Endothelial cell of umbilical vein (primary cell): ENCODE results near the gene TLE4. TPM values are rescaled to one million over a fixed set of nuclear protein-coding genes. Genes with fewer than 3 reads are reported as not detected.

Experiments
- BruUV-seq: library from RNA; stranded (reverse); fragments of 400-500 nt; replicated peaks from 2 replicates; lab custom pipeline; 2021; lab: Mats Ljungman, UMichigan
- CTCF ChIA-PET: fragments of 300-600, 350-600 bp; sonication (Branson Sonifier 250); formaldehyde crosslinking; loops from one replicate; lab custom pipeline; 2021; ENCODE audit warnings: antibody characterized with exemption, inconsistent platforms; lab: Charles Lee
- POLR2A ChIA-PET: fragments of 300-600, 350-600 bp; sonication (Branson Sonifier 250); formaldehyde crosslinking; loops from one replicate; lab custom pipeline; 2021; ENCODE audit warnings: antibody characterized with exemption, inconsistent platforms; lab: Charles Lee
- DNase-seq: peaks from one replicate; pipeline ENCODE4 v3.0.0-alpha.2; 2011; ENCODE audit warnings: low read depth, low spot score
- FAIRE-seq: peaks from 2 replicates; lab custom pipeline; 2011; peaks lifted over from hg19 to GRCh38; lab: Jason Lieb, UNC
- H2AFZ ChIP-seq: 2 replicates; pipeline ENCODE4 v1.6.0; 2012; ENCODE audit warnings: low read depth, low read length, control low read depth, inconsistent platforms
- H3K27ac ChIP-seq: 2 replicates; pipeline ENCODE4 v1.5.1; 2011; ENCODE audit warnings: low read depth, mild to moderate bottlenecking, control low read depth, low read length, moderate library complexity; ENCODE audit not compliant: insufficient read depth
- H3K27me3 ChIP-seq, 2 experiments: 2 replicates each; pipeline versions ENCODE4 v1.6.0 to v1.6.1; 2011; ENCODE audit warnings: low read length in 2 of 2, mixed read lengths in 1 of 2; ENCODE audit not compliant: control insufficient read depth in 2 of 2, insufficient read depth in 2 of 2
- H3K36me3 ChIP-seq, 2 experiments: 2 replicates in 1 of 2; 3 replicates in 1 of 2; pipeline ENCODE4 v1.5.1; 2011; ENCODE audit warnings: low read length in 2 of 2, mild to moderate bottlenecking in 1 of 2, moderate library complexity in 1 of 2; ENCODE audit not compliant: control insufficient read depth in 2 of 2, insufficient read depth in 2 of 2; ENCODE audit errors: extremely low read depth in 1 of 2
- H3K4me1 ChIP-seq: 3 replicates; pipeline ENCODE4 v1.5.1; 2011; ENCODE audit warnings: mild to moderate bottlenecking, low read length; ENCODE audit not compliant: control insufficient read depth, insufficient read depth; ENCODE audit errors: extremely low read depth
- H3K4me2 ChIP-seq: 2 replicates; pipeline ENCODE4 v1.6.1; 2011; ENCODE audit warnings: low read length, control low read depth, mixed read lengths; ENCODE audit not compliant: insufficient read depth
- H3K4me3 ChIP-seq, 3 experiments: fragments of 200-600 bp in 1 of 3; sonication (generic), shearing (Covaris generic) in 1 of 3; replicated peaks in 1 of 3; 2 replicates each; pipeline ENCODE4 v1.5.1; 2011 to 2016; ENCODE audit warnings: control low read depth in 3 of 3, low read length in 3 of 3, mild to moderate bottlenecking in 2 of 3, inconsistent platforms in 1 of 3, low read depth in 1 of 3, moderate library complexity in 1 of 3; ENCODE audit not compliant: insufficient read depth in 1 of 3
- H3K79me2 ChIP-seq: 2 replicates; pipeline ENCODE4 v1.6.0; 2012; ENCODE audit warnings: low read length, inconsistent platforms; ENCODE audit not compliant: control insufficient read depth, insufficient read depth
- H3K9ac ChIP-seq: replicated peaks from 2 replicates; pipeline ENCODE3; 2011; ENCODE audit warnings: low read length, control low read depth; ENCODE audit not compliant: insufficient read depth; ENCODE audit errors: extremely low read depth
- H3K9me1 ChIP-seq: replicated peaks from 3 replicates; pipeline ENCODE4 v1.6.0; 2011; ENCODE audit warnings: mild to moderate bottlenecking, low read length; ENCODE audit not compliant: control insufficient read depth, insufficient read depth; ENCODE audit errors: extremely low read depth
- H3K9me3 ChIP-seq: replicated peaks from 2 replicates; pipeline ENCODE4 v1.5.1; 2012; ENCODE audit warnings: low read length, inconsistent platforms; ENCODE audit not compliant: control insufficient read depth, insufficient read depth
- H4K20me1 ChIP-seq: replicated peaks from 2 replicates; pipeline ENCODE3; 2011; ENCODE audit warnings: mild to moderate bottlenecking, low read length; ENCODE audit not compliant: control insufficient read depth, insufficient read depth; ENCODE audit errors: extremely low read depth
- CTCF ChIP-seq, 2 donors: IDR thresholded peaks; 1 replicate in 1 of 2; 2 replicates in 1 of 2; pipeline ENCODE4 v1.5.1; 2011; ENCODE audit warnings: low read length in 2 of 2, mild to moderate bottlenecking in 2 of 2, moderate library complexity in 2 of 2, control low read depth in 1 of 2, inconsistent platforms in 1 of 2, low read depth in 1 of 2; ENCODE audit not compliant: insufficient read depth in 1 of 2; ENCODE audit errors: extremely low read depth in 1 of 2
- EZH2 ChIP-seq: IDR thresholded peaks from 2 replicates; pipeline ENCODE4 v1.6.1; 2012; ENCODE audit warnings: borderline replicate concordance, low read depth, mild to moderate bottlenecking, moderate library complexity, low read length, inconsistent platforms; ENCODE audit not compliant: severe bottlenecking
- FOS ChIP-seq: IDR thresholded peaks from 2 replicates; pipeline ENCODE4 v1.6.1; 2011; ENCODE audit warnings: mild to moderate bottlenecking, low read length, moderate library complexity, borderline replicate concordance; ENCODE audit not compliant: insufficient read depth
- GATA2 ChIP-seq: IDR thresholded peaks from 2 replicates; pipeline ENCODE4 v1.7.0; 2011; ENCODE audit warnings: low read depth, mild to moderate bottlenecking, moderate library complexity, mixed read lengths, low read length; ENCODE audit not compliant: insufficient read length, insufficient read depth
- JUN ChIP-seq: IDR thresholded peaks from 2 replicates; pipeline ENCODE4 v1.6.1; 2011; ENCODE audit warnings: borderline replicate concordance, low read depth; ENCODE audit not compliant: insufficient read length, insufficient read depth
- MAX ChIP-seq: IDR thresholded peaks from 2 replicates; pipeline ENCODE4 v1.6.1; 2011; ENCODE audit not compliant: insufficient read depth, insufficient read length
- MYC ChIP-seq: IDR thresholded peaks from one replicate; pipeline ENCODE4 v1.6.1; 2011; ENCODE audit warnings: mild to moderate bottlenecking, low read depth, low read length
- POLR2A ChIP-seq: IDR thresholded peaks from 2 replicates; pipeline ENCODE4 v1.6.1; 2012; ENCODE audit warnings: low read depth, mild to moderate bottlenecking, control low read depth, low read length
- dilution Hi-C: fragments of 300-500 bp; cut with MboI; formaldehyde crosslinking; loops from one replicate; pipeline ENCODE4 v1.15.0; 2019; ENCODE audit warnings: low sequenced_read_pairs; ENCODE audit not compliant: extremely low pct_ligation_motif_present
- intact Hi-C: fragments of 100-400 bp; cut with micrococcal nuclease; formaldehyde crosslinking; loops from one replicate; pipeline ENCODE4 v1.10.0; 2022
- polyA plus RNA-seq, 4 experiments: library from polyadenylated mRNA; depleted of rRNA in 3 of 4; stranded (reverse) in 3 of 4; unstranded in 1 of 4; fragments of >200 nt; gene quantifications; 2 replicates each; pipeline versions ENCODE4 v1.2.1 to v1.2.3, GENCODE V29; 2011 to 2012; ENCODE audit warnings: missing spikeins in 1 of 4
- total RNA-seq: library from RNA; stranded (reverse); gene quantifications from 2 replicates; pipeline ENCODE4 v1.2.3, GENCODE V29; 2021

TLE4 gene
- total and polyA plus RNA-seq, 2 donors (not counting 3 experiments of a cell fraction or from before 2014, with no cell fraction given) = 31.4 to 32.3 TPM

- Histone ChIP-seq H3K4me2 (no peak overlapping the region), H2AFZ (no peak overlapping the region), H3K36me3 (peaks cover 0 to 3% of the 10 kb centered on the region in 2 experiments), H3K27me3 (no peaks in the 10 kb centered on the region), H3K79me2 (peaks cover 5% of the 10 kb centered on the region), H4K20me1 (no peaks in the 10 kb centered on the region), H3K9me3 (no peaks in the 10 kb centered on the region), H3K9ac (no peak overlapping the region), H3K27ac (no peak overlapping the region), H3K4me1 (peaks cover 27% of the 10 kb centered on the region), H3K4me3 (no peak overlapping the region), H3K9me1 (peaks cover 3% of the 10 kb centered on the region)
- BruUV-seq = no TSS peak
- intact Hi-C loops = no loop called here
- FAIRE-seq (no peak), DNase-seq (no peak)
- ChIA-PET CTCF (no interaction called here), POLR2A (no interaction called here)
- no peak for TF ChIP-seq CTCF (IDR thresholded peaks at IDR 0.05; ENCODE audit: extremely low read depth in 1 of 2, insufficient read depth in 1 of 2, low read depth in 1 of 2, low read length in 2 of 2)
- no peak for TF ChIP-seq POLR2A
- dilution Hi-C loops = no loop called here
Measured at GRCh38 chr9:79580055-79580454, 8.3 kb downstream of the TLE4 start.

- CTCF ChIA-PET = no interaction called here
Measured at GRCh38 chr9:79581388-79581787, 9.6 kb downstream of the TLE4 start.

More at GRCh38 chr9:79581388-79581787, 9.6 kb downstream of the TLE4 start:
- H3K36me3 ChIP-seq = peaks cover 0 to 3% of the 10 kb centered on the region in 2 experiments
- peak overlapping the region; percentile 92 for H3K4me2 ChIP-seq
- dilution Hi-C loops = no loop called here
- FAIRE-seq (no peak), DNase-seq (peak; percentile 85)
- peaks cover 27% of the 10 kb centered on the region for H3K4me1 ChIP-seq
- H3K27me3 ChIP-seq = no peaks in the 10 kb centered on the region
- peak overlapping the region; percentile 31 for H3K9ac ChIP-seq
- POLR2A ChIA-PET = interaction anchor here (4.0 kb wide), 1 partner anchor 10 kb away, joined by 29 read pairs; the partner anchor contains the start of gene TLE4
- peak overlapping the region; percentile 61 for H2AFZ ChIP-seq
- H3K27ac ChIP-seq = peak overlapping the region; percentile 69
- H3K79me2 ChIP-seq = peaks cover 7% of the 10 kb centered on the region
- peak overlapping the region in 1 of 3 experiments; percentile 15 for H3K4me3 ChIP-seq
- intact Hi-C loops = loop anchor here (1.0 kb wide), 1 partner anchor 9 kb away; no protein-coding TSS in a partner anchor
- H3K9me3 ChIP-seq = no peaks in the 10 kb centered on the region
- peaks cover 3% of the 10 kb centered on the region for H3K9me1 ChIP-seq
- no peak for TF ChIP-seq MYC
- no peak for TF ChIP-seq FOS
- no peak for TF ChIP-seq GATA2
- TF ChIP-seq MAX = no peak
- TF ChIP-seq CTCF (IDR thresholded peaks at IDR 0.05; ENCODE audit: extremely low read depth in 1 of 2, insufficient read depth in 1 of 2, low read depth in 1 of 2, low read length in 2 of 2) = no peak
- TF ChIP-seq JUN = no peak
- TF ChIP-seq EZH2 = no peak
- H4K20me1 ChIP-seq = no peaks in the 10 kb centered on the region
- BruUV-seq = no TSS peak
